Raji (cell line): ENCODE results near the gene ELFN1.

ENCODE experiments used
- POLR2A ChIP-seq: IDR thresholded peaks from 2 replicates; pipeline ENCODE4 v1.6.1; 2011; ENCODE audit warnings: low read depth, low read length, control low read depth; ENCODE audit not compliant: insufficient read depth

The ELFN1 gene

GRCh38 chr7:1639532-1640175 is 30.4 kb upstream of the ELFN1 start:
- no peak for TF ChIP-seq POLR2A

- no peak for TF ChIP-seq POLR2A
Measured at GRCh38 chr7:1640376-1641172, 29.5 kb upstream of the ELFN1 start.

GRCh38 chr7:1641173-1641572 is 28.9 kb upstream of the ELFN1 start:
- TF ChIP-seq POLR2A: no peak

GRCh38 chr7:1641661-1642260 is 28.3 kb upstream of the ELFN1 start:
- TF ChIP-seq POLR2A: no peak

DNA sequence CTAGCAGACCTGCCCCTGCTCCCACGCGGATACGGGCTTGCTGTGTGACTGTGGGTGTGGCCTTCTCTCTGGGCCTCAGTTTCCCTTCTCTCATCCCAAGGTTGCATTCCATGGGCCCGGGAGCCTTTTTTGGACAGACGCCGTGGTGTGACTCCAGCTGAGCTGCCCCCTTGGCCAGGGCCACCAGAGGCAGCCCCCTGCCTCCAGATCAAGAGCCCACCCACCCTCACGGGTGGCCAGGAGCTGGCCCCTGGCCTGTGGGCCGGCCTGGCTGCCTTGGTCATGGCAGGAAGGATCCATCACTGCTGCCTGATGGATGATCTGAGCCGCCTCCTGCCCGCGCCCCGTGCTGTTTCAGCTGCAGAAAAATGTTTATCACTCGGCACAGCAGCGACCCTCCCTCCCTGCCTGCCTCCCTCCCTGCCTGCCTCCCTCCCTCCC is 27.8 kb upstream of the ELFN1 start:
- no peak for TF ChIP-seq POLR2A

- TF ChIP-seq POLR2A: no peak
Measured at GRCh38 chr7:1643270-1644092, 26.6 kb upstream of the ELFN1 start.

DNA sequence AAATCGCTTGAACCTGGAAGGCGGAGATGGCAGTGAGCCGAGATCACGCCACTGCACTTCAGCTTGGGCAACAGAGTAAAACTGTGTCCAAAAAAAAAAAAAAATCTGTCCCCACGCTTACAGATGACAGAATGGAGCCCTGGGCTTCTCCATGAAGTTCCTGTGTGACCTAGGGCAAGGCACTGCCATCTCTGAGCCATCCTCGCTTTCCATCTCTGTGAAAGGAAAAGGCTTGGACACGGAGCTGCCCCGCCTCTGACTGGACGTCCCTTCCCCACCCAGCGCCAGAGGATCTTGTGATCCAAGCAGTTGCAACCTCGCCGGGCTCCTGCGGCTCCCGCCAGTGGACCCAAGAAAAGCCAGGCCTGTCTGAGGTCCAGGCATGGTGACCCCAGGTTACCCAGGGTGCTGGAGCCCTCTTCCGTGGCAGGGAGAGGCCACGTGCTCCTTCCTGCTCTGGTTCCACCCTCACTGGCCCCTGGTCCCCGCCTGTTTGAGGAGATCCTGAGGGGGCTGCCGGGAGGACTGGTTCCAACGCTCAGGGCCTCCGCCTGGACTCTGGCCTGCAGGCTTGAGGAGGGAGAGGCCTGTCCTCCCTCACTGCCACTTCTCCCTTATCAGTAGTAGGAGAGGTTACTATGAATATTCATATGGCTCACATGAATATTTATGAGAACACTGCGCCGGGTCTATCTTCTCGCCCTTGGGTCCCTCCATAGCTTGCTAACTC is 25.6 kb upstream of the ELFN1 start:
- TF ChIP-seq POLR2A: no peak

GRCh38 chr7:1645071-1645409 is 25.0 kb upstream of the ELFN1 start:
- no peak for TF ChIP-seq POLR2A

- TF ChIP-seq POLR2A: no peak
Measured at GRCh38 chr7:1645476-1645875, 24.6 kb upstream of the ELFN1 start.

DNA sequence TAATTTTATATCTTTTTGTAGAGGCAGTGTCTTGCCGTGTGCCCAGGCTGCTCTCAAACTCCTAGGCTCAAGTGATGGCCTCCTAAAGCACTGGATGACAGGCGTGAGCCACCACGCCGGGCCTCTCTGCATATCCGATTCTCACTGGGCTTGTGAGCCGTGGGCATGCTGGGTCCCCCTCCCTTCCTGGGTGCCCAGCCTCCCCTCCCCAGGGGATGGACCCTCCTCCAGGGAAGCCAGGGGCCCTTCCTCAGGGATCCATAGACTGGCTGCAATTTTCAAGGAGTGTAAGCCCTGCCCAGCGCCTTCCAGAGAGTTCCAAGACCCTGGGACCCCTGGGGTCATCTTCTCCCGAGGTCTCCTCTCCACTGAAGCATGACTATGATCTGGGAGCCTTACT is 23.7 kb upstream of the ELFN1 start:
- TF ChIP-seq POLR2A: no peak

- no peak for TF ChIP-seq POLR2A
Measured at GRCh38 chr7:1646957-1647891, 22.9 kb upstream of the ELFN1 start.

GRCh38 chr7:1647961-1648672 is 22.0 kb upstream of the ELFN1 start:
- no peak for TF ChIP-seq POLR2A

DNA sequence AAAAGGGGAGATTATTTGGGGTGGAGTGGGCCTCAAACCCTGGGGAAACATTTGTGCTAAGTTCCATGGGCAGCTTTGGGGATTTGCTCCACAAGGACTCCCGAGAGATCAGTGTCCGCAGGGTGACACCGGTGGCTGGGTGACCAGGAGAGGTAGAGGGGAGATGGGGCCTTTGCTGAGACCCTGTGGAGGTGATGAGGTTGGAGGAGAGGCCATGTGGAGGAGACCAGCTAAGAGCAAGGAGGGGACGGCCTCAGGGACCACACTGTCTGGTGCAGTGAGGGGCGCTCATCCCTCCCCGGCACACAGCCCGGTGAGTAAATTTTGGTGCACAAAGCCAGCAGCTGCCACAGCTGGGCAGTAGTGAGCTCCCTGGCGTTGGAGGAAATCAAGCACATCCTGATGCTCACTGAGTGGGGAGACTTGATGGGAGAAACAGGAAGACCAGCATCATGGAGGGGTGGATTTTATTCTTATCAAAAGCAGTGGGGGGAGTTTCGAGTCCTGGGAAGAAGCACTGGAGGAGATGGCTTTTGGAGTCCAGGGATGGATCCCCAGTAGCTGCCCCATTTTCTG is 20.2 kb upstream of the ELFN1 start:
- no peak for TF ChIP-seq POLR2A

DNA sequence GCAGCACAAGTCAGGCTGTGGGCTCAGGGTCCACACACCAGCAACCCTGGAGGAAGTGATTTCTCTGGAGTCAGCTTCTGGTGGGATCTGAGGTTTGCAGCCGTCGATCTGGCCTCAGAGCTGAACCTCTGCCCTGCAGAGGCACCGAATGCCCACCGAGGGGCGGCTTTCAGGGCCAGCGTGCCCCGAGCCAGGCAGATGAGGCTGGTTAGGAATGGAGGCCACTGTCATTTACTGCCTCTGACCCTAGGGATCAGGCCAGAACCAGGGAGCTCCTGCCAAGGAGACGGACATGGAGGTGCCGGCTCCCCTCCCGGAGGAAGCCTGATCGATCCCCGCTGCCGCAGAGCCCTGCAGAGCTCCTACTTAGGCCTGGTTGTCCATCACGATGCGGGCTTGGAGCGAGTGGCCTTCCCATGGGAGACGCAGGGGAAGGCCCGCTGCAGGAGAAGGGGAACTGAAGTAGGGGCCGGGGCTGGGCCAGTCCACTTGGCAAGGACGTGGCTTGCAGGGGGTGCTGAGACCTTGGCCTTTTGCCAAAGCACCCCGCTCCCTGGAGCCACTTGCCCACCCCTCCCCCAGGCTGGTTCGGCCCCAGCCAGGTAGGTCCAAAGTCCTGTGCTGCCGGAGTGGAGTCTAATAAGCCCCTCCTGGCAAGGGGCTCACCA is 19.6 kb upstream of the ELFN1 start:
- no peak for TF ChIP-seq POLR2A
